Activated CD4-positive, alpha-beta T cell treated with anti-CD3 and anti-CD28 coated beads, Interleukin-2, amount 50 U/mL, for 4 hours (primary cell): Measurements from ENCODE around the gene CLECL1.
A peak's percentile ranks its signal among the peaks of the same experiment; 100 is the strongest.
"Not testable (repeated sequence)": the region's sequence is repeated elsewhere in the genome, so short reads cannot be mapped to it uniquely, and the experiment has no call there.

ENCODE experiments used
- DNase-seq, 2 experiments: peaks; one replicate each; pipeline ENCODE4 v3.0.0-alpha.2; 2020

Gene CLECL1

DNA sequence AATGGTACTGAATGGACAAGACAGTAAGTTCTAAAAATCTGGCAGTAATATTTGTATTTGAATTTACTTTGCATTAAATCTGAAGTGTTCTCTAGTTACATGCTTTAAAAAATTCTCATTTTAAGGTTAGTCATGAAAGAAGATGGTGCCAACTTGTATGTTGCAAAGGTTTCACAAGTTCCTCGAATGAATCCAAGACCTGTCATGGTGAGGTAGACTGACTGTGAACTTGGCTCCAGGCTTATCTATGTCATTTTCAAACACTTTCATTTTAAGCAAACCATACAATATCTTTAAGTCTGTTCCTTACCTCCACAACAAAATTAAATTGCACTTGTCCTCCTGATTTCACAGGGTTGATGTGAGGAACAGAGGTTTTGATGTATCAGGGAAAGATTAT, 40.0 kb downstream of the CLECL1 start:
- DNase-seq: no peak

- DNase-seq: no peak
These were observed 45.7 kb downstream of the CLECL1 start for GRCh38 chr12:9687228-9687627.

- no peak for DNase-seq
These were observed 47.0 kb downstream of the CLECL1 start for GRCh38 chr12:9685915-9686314.

- not testable (repeated sequence) for DNase-seq
These were observed 47.5 kb downstream of the CLECL1 start for GRCh38 chr12:9685366-9685765.

DNA sequence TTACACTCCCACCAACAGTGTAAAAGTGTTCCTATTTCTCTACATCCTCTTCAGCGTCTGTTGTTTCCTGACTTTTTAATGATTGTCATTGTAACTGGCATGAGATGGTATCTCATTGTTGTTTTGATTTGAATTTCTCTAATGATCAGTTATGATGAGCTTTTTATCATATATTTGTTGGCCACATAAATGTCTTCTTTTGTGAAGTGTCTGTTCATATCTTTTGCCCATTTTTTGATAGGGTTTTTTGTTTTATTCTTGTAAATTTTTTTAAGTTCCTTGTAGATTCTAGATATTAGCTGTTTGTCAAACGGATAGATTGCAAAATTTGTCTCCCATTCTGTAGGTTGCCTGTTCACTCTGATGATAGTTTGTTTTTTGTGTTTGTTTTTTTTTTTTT, 49.9 kb downstream of the CLECL1 start:
- not testable (repeated sequence) for DNase-seq

DNA sequence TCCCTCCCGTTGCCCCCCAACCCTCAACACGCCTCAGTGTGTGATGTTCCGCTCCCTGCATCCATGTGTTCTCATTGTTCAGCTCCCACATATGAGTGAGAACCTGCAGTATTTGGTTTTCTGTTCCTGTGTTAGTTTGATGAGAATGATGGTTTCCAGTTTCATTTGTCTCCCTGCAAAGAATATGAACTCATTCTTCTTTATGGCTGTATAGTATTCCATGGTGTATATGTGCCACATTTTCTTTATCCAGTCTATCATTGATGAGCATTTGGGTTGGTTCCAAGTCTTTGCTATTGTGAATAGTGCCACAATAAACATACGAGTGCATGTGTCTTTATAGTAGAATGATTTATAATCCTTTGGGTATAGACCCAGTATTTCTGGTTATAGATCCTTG, 50.4 kb downstream of the CLECL1 start:
- not testable (repeated sequence) for DNase-seq

DNA sequence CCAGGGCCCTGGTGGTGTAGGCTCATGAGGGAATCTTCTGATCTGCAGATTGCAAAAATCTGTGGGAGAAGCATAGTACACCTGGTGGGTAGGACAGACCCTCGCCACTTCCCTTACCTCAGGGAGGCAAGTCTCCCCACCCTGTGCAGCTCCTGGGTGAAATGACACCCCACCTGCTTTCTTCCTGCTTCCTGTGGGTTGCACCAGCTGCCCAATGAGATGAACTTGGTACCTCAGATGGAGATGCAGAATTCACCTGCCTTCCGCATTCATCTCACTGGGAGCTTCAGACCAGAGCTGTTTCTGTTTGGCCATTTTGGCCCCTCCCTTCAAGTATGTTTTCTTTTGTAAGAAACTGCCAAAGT, 58.7 kb downstream of the CLECL1 start:
- DNase-seq: no peak

DNA sequence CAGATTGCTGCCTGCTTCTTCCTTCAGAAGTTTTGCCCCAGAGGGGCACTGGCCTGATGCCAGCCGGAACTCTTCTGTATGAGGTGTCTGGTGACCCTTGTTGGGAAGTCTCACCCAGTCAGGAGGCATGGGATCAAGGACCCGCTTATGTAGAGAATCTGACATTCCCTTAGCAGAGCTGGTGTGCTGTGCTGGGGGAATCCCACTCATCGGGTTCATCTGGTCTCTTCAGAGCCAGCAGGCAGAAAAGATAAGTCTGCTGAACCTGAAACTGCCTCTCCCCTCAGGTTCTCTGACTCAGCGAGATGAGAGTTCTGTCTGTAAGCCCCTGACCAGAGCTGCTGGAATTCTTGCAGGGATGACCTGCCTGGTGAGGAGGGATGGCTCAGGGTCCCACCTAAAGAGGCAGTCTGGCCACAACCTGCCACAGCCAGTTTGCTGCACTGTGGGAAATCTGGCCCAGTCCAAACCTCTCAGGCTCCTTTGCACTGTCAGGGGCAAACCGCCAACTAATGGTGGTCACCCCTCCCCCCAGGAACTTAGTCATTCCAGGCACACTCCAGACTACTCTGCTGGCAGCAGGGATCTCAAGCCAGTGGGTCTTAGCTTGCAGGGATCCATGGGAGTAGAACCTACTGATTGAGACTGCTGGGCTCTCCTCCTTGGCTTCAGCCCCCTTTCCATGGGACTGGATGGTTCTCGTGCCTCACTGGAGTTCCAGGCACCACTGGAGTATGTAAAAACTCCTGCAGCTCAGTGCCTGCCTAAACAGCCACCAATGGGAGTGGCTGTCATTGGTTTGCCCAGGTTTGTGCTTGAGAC, 59.3 kb downstream of the CLECL1 start:
- DNase-seq: peak in 1 of 2 experiments; percentile 20
